Measurements from ENCODE around the gene TMBIM6.

The TMBIM6 gene

DNA sequence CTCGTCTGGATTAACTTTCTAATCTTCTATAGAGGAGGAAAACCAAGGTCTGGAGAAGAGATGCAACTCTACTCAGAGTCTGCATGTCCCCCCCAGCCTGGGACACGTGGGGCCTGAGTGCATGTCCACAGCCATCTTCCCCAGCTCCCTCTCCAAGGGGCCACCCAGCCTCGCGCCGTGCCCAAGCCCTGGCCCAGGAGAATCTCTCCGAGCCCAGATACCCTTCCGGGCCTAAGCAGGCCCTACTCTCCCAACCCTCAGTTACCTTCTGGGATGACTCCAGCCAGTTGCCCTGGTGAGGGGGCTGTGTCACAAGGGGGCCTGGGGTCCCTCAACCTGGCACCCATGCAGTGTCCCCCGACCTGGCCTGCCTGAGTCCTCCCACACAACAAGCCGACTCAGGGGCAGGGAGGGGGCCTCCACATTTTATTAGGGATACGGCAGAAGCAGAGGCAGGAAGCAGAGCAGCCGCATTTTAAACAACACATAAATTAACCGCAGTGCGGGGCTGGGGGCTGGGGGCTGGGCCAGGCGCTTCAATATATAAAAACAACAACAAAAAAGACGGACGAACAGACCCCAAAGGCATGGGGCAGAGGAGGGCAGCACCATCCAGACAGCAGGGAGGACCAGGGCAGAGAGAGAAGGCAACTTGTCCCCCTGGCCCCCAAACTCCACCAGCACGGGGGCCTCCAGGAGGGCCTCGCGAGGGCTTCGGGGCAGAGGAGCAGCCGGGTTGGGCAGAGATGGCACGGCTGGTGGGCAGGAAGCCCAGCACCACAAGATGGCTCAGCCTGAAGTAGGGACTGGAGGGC is 49.6 kb downstream of the TMBIM6 start:
- no peak overlapping the region for H3K9ac ChIP-seq
- H3K4me1 ChIP-seq (ENCODE audit: low read depth, poor library complexity, severe bottlenecking) = no peaks in the 10 kb centered on the region
- H3K4me2 ChIP-seq = no peak overlapping the region
- no peaks in the 10 kb centered on the region for H3K36me3 ChIP-seq (ENCODE audit: insufficient read depth)
- H4K20me1 ChIP-seq (ENCODE audit: insufficient read depth) = no peaks in the 10 kb centered on the region
- H3K27ac ChIP-seq = no peak overlapping the region
- H2AFZ ChIP-seq (ENCODE audit: low read depth) = no peak overlapping the region
- TF ChIP-seq, protein P1, sequence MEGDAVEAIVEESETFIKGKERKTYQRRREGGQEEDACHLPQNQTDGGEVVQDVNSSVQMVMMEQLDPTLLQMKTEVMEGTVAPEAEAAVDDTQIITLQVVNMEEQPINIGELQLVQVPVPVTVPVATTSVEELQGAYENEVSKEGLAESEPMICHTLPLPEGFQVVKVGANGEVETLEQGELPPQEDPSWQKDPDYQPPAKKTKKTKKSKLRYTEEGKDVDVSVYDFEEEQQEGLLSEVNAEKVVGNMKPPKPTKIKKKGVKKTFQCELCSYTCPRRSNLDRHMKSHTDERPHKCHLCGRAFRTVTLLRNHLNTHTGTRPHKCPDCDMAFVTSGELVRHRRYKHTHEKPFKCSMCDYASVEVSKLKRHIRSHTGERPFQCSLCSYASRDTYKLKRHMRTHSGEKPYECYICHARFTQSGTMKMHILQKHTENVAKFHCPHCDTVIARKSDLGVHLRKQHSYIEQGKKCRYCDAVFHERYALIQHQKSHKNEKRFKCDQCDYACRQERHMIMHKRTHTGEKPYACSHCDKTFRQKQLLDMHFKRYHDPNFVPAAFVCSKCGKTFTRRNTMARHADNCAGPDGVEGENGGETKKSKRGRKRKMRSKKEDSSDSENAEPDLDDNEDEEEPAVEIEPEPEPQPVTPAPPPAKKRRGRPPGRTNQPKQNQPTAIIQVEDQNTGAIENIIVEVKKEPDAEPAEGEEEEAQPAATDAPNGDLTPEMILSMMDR (conservative IDR thresholded peaks at IDR 0.05; ENCODE audit: low read depth, low read length) = no peak
- H3K4me3 ChIP-seq (IDR thresholded peaks at IDR 0.05; ENCODE audit: insufficient read depth, low read depth, low read length) = no peak overlapping the region
- H3K79me2 ChIP-seq (ENCODE audit: insufficient read depth, low read depth) = no peaks in the 10 kb centered on the region
- H3K27me3 ChIP-seq (ENCODE audit: insufficient read depth, low read depth) = peaks cover 8% of the 10 kb centered on the region; the same call in 1 of the 2 replicates

DNA sequence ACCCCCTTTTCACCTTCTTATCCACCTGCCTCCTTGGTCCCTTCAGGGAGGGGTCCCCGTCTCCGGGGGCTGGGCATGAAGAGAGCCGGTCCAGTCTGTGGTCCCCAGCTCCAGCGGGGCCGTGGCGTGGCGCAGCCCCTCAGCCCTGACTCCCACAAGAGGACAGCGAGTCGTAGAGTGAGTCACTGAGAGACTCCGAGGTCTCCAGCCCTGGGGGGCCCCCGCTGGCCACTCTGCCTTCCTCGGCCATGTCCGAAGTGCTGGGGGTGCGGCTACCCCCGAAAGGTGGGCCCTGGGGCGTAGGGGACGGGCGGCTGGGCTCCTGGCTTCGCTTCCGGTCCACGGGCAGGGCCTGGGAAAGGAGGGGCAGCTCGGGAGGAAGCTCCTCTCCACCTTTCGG is 50.3 kb downstream of the TMBIM6 start:
- Histone ChIP-seq H3K27ac (no peak overlapping the region), H3K9ac (no peak overlapping the region), H3K4me3 (IDR thresholded peaks at IDR 0.05; ENCODE audit: insufficient read depth, low read depth, low read length) (no peak overlapping the region), H4K20me1 (ENCODE audit: insufficient read depth) (no peaks in the 10 kb centered on the region), H3K79me2 (ENCODE audit: insufficient read depth, low read depth) (no peaks in the 10 kb centered on the region), H3K27me3 (ENCODE audit: insufficient read depth, low read depth) (peaks cover 8% of the 10 kb centered on the region; the same call in 1 of the 2 replicates), H2AFZ (ENCODE audit: low read depth) (no peak overlapping the region), H3K36me3 (ENCODE audit: insufficient read depth) (no peaks in the 10 kb centered on the region), H3K4me2 (no peak overlapping the region), H3K4me1 (ENCODE audit: low read depth, poor library complexity, severe bottlenecking) (no peaks in the 10 kb centered on the region)
- TF ChIP-seq, protein P1 (conservative IDR thresholded peaks at IDR 0.05; ENCODE audit: low read depth, low read length) = no peak

DNA sequence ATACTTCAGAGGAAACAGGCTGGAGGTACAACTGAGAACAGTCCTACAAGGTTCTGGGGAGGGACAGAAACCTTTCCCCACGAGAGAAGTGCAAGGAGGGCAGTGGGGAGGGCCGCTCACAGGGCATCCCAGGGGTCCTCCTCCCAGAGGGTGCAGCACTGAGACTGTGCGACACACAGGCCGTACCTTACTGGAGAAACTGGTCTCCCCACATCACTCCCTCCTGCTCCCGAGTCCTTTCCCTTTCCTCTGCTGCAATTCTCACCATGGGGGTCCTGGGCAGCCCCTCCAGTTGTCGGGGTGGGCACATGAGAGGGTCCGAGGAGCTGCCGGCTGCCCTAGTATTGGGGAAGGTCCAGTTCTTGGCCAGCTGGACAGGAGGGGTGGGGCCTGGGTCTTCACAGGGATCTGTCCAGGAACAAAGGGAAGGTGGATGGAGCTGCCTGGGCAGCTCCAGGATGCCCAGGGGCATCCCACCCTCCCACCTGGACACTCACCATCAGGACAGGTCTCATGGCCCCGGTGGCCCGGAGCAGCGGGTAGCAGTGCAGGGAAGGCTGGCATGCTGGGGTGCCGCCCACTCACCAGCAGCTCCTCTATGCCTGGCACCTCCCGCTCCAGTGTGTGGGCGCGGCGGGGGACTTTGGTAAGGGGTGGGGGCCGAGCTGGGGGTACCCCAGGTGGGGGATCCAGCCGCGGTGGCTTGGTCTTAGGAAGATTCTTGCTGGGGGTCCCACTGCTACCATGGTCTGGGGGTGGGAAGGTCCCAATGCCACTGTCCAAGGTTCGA is 51.0 kb downstream of the TMBIM6 start:
- Histone ChIP-seq H3K79me2 (ENCODE audit: insufficient read depth, low read depth) (no peaks in the 10 kb centered on the region), H3K4me1 (ENCODE audit: low read depth, poor library complexity, severe bottlenecking) (no peaks in the 10 kb centered on the region), H2AFZ (ENCODE audit: low read depth) (no peak overlapping the region), H3K4me3 (IDR thresholded peaks at IDR 0.05; ENCODE audit: insufficient read depth, low read depth, low read length) (no peak overlapping the region), H3K27ac (no peak overlapping the region), H3K4me2 (no peak overlapping the region), H3K9ac (no peak overlapping the region), H4K20me1 (ENCODE audit: insufficient read depth) (no peaks in the 10 kb centered on the region), H3K36me3 (ENCODE audit: insufficient read depth) (no peaks in the 10 kb centered on the region), H3K27me3 (ENCODE audit: insufficient read depth, low read depth) (peaks cover 8% of the 10 kb centered on the region; the same call in 1 of the 2 replicates)
- TF ChIP-seq, protein P1 (conservative IDR thresholded peaks at IDR 0.05; ENCODE audit: low read depth, low read length) = no peak

DNA sequence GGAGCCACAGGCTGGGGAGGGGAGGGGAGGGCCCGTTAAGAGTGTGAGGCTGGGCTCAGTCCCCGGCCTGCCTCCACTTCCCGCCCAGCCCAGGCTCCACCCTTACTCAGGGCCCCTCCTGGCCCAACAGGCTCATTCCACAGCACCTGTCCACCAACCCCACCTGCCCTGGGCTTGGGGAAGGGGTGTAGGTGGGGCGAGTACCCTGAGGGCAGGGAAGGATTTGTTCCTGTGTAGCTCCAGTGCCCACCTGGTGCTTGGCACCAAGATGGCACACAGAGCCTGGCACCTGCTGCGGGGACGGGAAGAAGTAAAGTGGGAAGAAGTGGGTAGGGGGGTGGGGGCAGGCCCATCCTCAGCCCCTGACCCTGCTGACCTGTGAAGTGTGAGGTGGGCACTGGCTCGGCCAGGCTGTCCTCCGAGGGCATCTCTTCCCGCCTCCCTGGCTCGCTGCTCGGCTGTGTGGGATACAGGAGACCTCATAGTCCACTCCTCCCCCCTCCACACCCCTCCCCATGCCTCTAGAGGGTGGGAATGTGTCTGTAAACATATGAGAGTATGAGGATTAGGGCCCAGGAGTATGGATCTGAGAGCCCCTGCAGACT is 51.7 kb downstream of the TMBIM6 start:
- TF ChIP-seq, protein P1 (conservative IDR thresholded peaks at IDR 0.05; ENCODE audit: low read depth, low read length) = no peak
- Histone ChIP-seq H3K79me2 (ENCODE audit: insufficient read depth, low read depth) (no peaks in the 10 kb centered on the region), H3K27ac (no peak overlapping the region), H3K36me3 (ENCODE audit: insufficient read depth) (no peaks in the 10 kb centered on the region), H2AFZ (ENCODE audit: low read depth) (no peak overlapping the region), H3K4me1 (ENCODE audit: low read depth, poor library complexity, severe bottlenecking) (no peaks in the 10 kb centered on the region), H3K4me2 (no peak overlapping the region), H4K20me1 (ENCODE audit: insufficient read depth) (no peaks in the 10 kb centered on the region), H3K9ac (no peak overlapping the region), H3K27me3 (ENCODE audit: insufficient read depth, low read depth) (peaks cover 8% of the 10 kb centered on the region; the same call in 1 of the 2 replicates), H3K4me3 (IDR thresholded peaks at IDR 0.05; ENCODE audit: insufficient read depth, low read depth, low read length) (no peak overlapping the region)

Measured in KMS-11 (cell line).